Measurements from ENCODE around the gene WFIKKN1.
A peak's percentile ranks its signal among the peaks of the same experiment; 100 is the strongest.

DNA sequence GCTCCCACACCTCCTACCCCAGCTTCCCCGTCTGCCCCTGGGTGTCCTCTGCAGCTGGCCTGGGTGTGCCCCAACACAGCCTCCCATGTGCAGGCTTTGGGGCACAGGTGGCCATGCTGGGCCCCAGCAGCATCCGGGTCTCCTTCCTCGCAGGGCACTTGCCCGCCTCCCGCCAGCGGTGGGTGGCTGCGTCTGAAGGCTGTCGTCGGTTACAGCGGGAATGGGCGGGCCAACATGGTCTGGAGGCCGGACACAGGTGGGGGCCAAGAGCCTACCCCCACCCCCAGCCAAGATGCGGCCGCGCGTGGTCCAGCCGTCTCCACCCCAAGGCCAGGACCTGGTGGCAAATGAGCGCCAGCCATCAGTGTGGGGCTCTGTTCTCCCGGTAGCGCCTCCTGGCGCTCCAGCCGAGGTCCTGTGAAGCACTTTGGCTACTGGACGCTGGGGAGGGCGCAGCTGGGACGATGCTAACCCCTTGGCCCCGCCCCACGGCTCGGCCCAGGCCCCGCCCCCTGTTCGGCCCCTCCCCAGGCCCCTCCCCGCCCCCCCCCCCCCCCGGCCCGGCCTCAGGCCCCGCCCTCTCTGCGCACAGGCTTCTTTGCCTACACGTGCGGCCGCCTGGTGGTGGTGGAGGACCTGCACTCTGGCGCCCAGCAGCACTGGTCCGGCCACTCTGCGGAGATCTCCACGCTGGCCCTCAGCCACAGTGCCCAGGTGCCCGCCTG is 29.8 kb downstream of the WFIKKN1 start:
- no peak for TF ChIP-seq TP53 (CRISPR knock-in tag; IDR thresholded peaks at IDR 0.05)
- no peak for TF ChIP-seq ZNF121 (CRISPR knock-in tag; IDR thresholded peaks at IDR 0.05)
- TF ChIP-seq, protein P1, sequence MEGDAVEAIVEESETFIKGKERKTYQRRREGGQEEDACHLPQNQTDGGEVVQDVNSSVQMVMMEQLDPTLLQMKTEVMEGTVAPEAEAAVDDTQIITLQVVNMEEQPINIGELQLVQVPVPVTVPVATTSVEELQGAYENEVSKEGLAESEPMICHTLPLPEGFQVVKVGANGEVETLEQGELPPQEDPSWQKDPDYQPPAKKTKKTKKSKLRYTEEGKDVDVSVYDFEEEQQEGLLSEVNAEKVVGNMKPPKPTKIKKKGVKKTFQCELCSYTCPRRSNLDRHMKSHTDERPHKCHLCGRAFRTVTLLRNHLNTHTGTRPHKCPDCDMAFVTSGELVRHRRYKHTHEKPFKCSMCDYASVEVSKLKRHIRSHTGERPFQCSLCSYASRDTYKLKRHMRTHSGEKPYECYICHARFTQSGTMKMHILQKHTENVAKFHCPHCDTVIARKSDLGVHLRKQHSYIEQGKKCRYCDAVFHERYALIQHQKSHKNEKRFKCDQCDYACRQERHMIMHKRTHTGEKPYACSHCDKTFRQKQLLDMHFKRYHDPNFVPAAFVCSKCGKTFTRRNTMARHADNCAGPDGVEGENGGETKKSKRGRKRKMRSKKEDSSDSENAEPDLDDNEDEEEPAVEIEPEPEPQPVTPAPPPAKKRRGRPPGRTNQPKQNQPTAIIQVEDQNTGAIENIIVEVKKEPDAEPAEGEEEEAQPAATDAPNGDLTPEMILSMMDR (IDR thresholded peaks at IDR 0.05), result peak; percentile 58
- TF ChIP-seq JUN (CRISPR knock-in tag; IDR thresholded peaks at IDR 0.05), result no peak
- no peak for TF ChIP-seq ZNF396 (CRISPR knock-in tag; IDR thresholded peaks at IDR 0.05; ENCODE audit: borderline replicate concordance)
